ENCODE results near the gene IFIT2. TPM values are rescaled to one million over a fixed set of nuclear protein-coding genes. Genes with fewer than 3 reads are reported as not detected.

IFIT2 gene
- polyA plus RNA-seq, 1 of the 3 experiments (the other 2 are of a cell fraction), result 0.99 TPM

- Histone ChIP-seq H4K20me1 (ENCODE audit: insufficient read depth) (no peaks in the 10 kb centered on the region), H3K4me2 (no peak overlapping the region), H3K9ac (no peak overlapping the region), H3K4me1 (ENCODE audit: control insufficient read depth in 1 of 2, insufficient read depth in 2 of 2, low read depth in 1 of 2, low read length in 1 of 2) (no peaks in the 10 kb centered on the region), H3K36me3 (replicated peaks in 1 of 2; ENCODE audit: control insufficient read depth in 1 of 2, insufficient read depth in 2 of 2, low read length in 1 of 2) (peaks cover 0 to 9% of the 10 kb centered on the region in 2 experiments), H3K27me3 (ENCODE audit: insufficient read depth) (no peaks in the 10 kb centered on the region), H2AFZ (ENCODE audit: low read depth) (no peak overlapping the region), H3K9me3 (no peaks in the 10 kb centered on the region), H3K4me3 (ENCODE audit: low read depth in 2 of 2, low read length in 1 of 2) (no peak overlapping the region), H3K27ac (ENCODE audit: low read depth in 2 of 2, low read length in 1 of 2) (no peak overlapping the region), H3K9me2 (no peaks in the 10 kb centered on the region), H3K79me2 (ENCODE audit: insufficient read depth) (no peaks in the 10 kb centered on the region), H3F3A (replicated peaks; ENCODE audit: insufficient read depth) (no peaks in the 10 kb centered on the region)
- CTCF ChIA-PET, result no interaction called here
- no peak for TF ChIP-seq GATA2 (CRISPR knock-in tag; IDR thresholded peaks at IDR 0.05)
- no peak for TF ChIP-seq EP300 (IDR thresholded peaks at IDR 0.05; ENCODE audit: borderline replicate concordance in 1 of 2, low read depth in 1 of 2, low read length in 1 of 2)
- TF ChIP-seq SMC3 (IDR thresholded peaks at IDR 0.05; ENCODE audit: low read depth, low read length), result no peak
- TF ChIP-seq ELF1 (IDR thresholded peaks at IDR 0.05), result no peak
- no peak for TF ChIP-seq FOXM1 (IDR thresholded peaks at IDR 0.05; ENCODE audit: low read depth)
- TF ChIP-seq MEF2A (IDR thresholded peaks at IDR 0.05; ENCODE audit: borderline replicate concordance, low read depth), result no peak
- TF ChIP-seq USF2 (IDR thresholded peaks at IDR 0.05; ENCODE audit: borderline replicate concordance, low read depth, low read length), result no peak
- no peak for TF ChIP-seq FOSL2 (IDR thresholded peaks at IDR 0.05; ENCODE audit: borderline replicate concordance, low read depth)
- TF ChIP-seq CTCF (IDR thresholded peaks at IDR 0.05), result no peak
- no peak for TF ChIP-seq RCOR1 (IDR thresholded peaks at IDR 0.05; ENCODE audit: low read length)
- no peak for TF ChIP-seq MXI1 (IDR thresholded peaks at IDR 0.05; ENCODE audit: low read depth, low read length)
- no peak for TF ChIP-seq TCF12 (IDR thresholded peaks at IDR 0.05)
- DNase-seq, result no peak
- WGBS (ENCODE audit: low lambda C conversion rate), result 85% methylated on average over 7 of the region's 7 CpGs
- POLR2A ChIA-PET, result no interaction called here
Observed at GRCh38 chr10:89309156-89310055, 7.6 kb downstream of the IFIT2 start.

- Histone ChIP-seq H3K27me3 (ENCODE audit: insufficient read depth) (no peaks in the 10 kb centered on the region), H3K4me3 (ENCODE audit: low read depth in 2 of 2, low read length in 1 of 2) (no peak overlapping the region), H4K20me1 (ENCODE audit: insufficient read depth) (no peaks in the 10 kb centered on the region), H3K27ac (ENCODE audit: low read depth in 2 of 2, low read length in 1 of 2) (no peak overlapping the region), H3K9ac (no peak overlapping the region), H3K4me1 (ENCODE audit: control insufficient read depth in 1 of 2, insufficient read depth in 2 of 2, low read depth in 1 of 2, low read length in 1 of 2) (no peaks in the 10 kb centered on the region), H3K36me3 (replicated peaks in 1 of 2; ENCODE audit: control insufficient read depth in 1 of 2, insufficient read depth in 2 of 2, low read length in 1 of 2) (peaks cover 0 to 9% of the 10 kb centered on the region in 2 experiments), H3F3A (replicated peaks; ENCODE audit: insufficient read depth) (no peaks in the 10 kb centered on the region), H2AFZ (ENCODE audit: low read depth) (no peak overlapping the region), H3K4me2 (no peak overlapping the region), H3K79me2 (ENCODE audit: insufficient read depth) (no peaks in the 10 kb centered on the region), H3K9me3 (no peaks in the 10 kb centered on the region), H3K9me2 (no peaks in the 10 kb centered on the region)
- ChIA-PET POLR2A (no interaction called here), CTCF (no interaction called here)
- 92% methylated on average over 2 of the region's 2 CpGs for WGBS (ENCODE audit: low lambda C conversion rate)
- no peak for DNase-seq
- TF ChIP-seq POLR2AphosphoS5 (IDR thresholded peaks at IDR 0.05; ENCODE audit: low read depth, low read length) (no peak), NRF1 (IDR thresholded peaks at IDR 0.05; ENCODE audit: low read depth, low read length) (no peak), RXRA (IDR thresholded peaks at IDR 0.05; ENCODE audit: borderline replicate concordance, low read depth) (no peak), YY1 (IDR thresholded peaks at IDR 0.05; ENCODE audit: low read depth) (no peak), FOXM1 (IDR thresholded peaks at IDR 0.05; ENCODE audit: low read depth) (no peak), TAF1 (IDR thresholded peaks at IDR 0.05; ENCODE audit: borderline replicate concordance, low read depth, low read length) (no peak), JUND (IDR thresholded peaks at IDR 0.05) (no peak), RAD21 (IDR thresholded peaks at IDR 0.05; ENCODE audit: low read length) (no peak), FOSL2 (IDR thresholded peaks at IDR 0.05; ENCODE audit: borderline replicate concordance, low read depth) (no peak), CHD2 (IDR thresholded peaks at IDR 0.05; ENCODE audit: low read length, partially characterized antibody) (no peak), MEF2A (IDR thresholded peaks at IDR 0.05; ENCODE audit: borderline replicate concordance, low read depth) (no peak), IRF3 (IDR thresholded peaks at IDR 0.05; ENCODE audit: low read depth, low read length) (no peak)
Observed at GRCh38 chr10:89310056-89310893, 8.4 kb downstream of the IFIT2 start.
